Astrocyte (in vitro differentiated cells and primary cell): ENCODE results near the gene ETV4.

Experiments used
- EZH2 ChIP-seq: IDR thresholded peaks from 2 replicates; pipeline ENCODE4 v1.6.1; 2012; ENCODE audit warnings: mild to moderate bottlenecking, low read length, inconsistent platforms; ENCODE audit not compliant: insufficient read depth
- TF ChIP-seq, protein P1 (sequence below): IDR thresholded peaks from 2 replicates; pipeline ENCODE4 v1.5.1; 2011; ENCODE audit warnings: low read depth, mild to moderate bottlenecking, inconsistent platforms, low read length, moderate library complexity; ENCODE audit not compliant: insufficient read depth

DNA sequence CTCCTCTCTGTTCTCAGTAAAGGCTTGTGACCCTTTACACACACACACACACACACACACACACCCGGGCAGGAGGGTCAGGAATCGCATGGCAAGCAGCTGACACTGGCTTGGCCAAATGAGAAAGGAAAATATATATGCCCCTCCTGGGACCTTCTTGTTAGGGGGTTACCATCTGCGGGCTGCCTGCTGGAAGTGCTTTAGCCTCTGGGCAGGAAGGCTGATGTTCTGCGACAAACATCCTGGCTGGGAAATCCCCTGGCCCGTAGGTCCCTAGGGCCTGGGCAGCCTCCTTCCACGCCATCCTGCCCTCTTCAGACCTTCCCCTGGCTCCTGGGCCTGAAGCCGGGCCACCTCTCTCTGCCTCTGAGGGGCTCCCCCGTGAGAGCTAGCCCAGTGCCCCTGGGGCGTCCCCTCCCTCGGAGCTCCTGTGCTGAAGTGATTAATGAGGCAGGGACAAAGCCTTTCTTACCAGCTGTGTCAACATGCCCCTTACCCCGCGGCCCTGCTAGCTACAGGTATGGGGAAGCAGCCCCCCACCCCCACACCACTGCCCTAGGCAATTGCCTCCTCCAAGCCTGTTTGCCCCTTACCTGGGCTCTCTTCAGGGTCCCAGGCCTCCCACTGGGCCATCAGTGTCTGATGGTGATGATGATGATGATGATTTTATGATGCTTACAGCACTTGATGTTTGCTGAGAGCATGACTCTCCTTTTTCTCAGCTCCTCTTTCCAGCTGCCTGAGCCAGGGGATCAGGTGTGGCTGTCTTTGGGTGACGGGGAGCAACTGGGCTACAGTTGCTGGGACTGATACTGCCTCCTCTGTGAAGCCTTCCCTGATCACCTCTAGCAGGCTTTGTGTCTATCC is 32.8 kb upstream of the ETV4 start:
- TF ChIP-seq, protein P1, sequence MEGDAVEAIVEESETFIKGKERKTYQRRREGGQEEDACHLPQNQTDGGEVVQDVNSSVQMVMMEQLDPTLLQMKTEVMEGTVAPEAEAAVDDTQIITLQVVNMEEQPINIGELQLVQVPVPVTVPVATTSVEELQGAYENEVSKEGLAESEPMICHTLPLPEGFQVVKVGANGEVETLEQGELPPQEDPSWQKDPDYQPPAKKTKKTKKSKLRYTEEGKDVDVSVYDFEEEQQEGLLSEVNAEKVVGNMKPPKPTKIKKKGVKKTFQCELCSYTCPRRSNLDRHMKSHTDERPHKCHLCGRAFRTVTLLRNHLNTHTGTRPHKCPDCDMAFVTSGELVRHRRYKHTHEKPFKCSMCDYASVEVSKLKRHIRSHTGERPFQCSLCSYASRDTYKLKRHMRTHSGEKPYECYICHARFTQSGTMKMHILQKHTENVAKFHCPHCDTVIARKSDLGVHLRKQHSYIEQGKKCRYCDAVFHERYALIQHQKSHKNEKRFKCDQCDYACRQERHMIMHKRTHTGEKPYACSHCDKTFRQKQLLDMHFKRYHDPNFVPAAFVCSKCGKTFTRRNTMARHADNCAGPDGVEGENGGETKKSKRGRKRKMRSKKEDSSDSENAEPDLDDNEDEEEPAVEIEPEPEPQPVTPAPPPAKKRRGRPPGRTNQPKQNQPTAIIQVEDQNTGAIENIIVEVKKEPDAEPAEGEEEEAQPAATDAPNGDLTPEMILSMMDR: no peak
- no peak for TF ChIP-seq EZH2
